Measurements from ENCODE around the gene PTPN9. TPM values are rescaled to one million over a fixed set of nuclear protein-coding genes. Genes with fewer than 3 reads are reported as not detected.
A peak's percentile ranks its signal among the peaks of the same experiment; 100 is the strongest.
"Not testable (repeated sequence)": the region's sequence is repeated elsewhere in the genome, so short reads cannot be mapped to it uniquely, and the experiment has no call there.

Gene PTPN9
- total RNA-seq, 8 experiments from 2014 or later: 15.4 to 36.8 (median 20.6) TPM

DNA sequence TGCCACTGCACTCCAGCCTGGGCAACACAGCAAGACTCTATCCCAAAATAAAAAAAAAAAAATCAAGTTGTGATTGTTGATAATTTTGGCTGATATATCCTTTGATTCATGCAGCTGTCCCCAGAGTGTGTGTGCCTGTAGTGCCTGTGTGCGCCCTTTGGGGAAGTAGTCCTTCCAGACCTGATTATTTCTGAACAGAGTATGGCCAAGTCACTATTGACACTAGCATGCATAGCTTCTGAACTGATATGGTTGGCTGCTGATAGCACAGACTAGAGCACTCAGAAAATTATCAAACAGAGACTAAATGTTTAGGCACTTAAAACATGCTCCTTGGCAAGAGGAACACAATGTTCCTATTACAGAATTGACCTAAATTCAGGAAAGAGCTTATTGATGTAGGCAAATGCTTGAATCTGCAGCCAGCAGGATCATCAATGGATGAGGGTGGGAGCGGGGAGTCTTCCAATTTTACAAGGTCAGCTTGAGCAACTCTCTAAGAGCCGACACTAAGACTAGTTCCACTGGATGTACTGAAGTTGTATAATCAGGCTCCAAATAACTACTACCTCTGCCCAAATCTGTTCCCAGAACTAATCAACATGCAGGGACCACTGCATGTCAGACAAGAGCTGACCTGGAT, 17.7 kb upstream of the PTPN9 start:
- WGBS, 10 experiments: 81 to 100% (median 94%) methylated on average over 1 to 3 of the region's 3 CpGs; no CpG with 5 or more reads in 1 of the 10 experiments
- Histone ChIP-seq H3K4me1 (replicated peaks in 1 of 2) (no peaks in the 10 kb centered on the region), H3K4me3 (no peak overlapping the region), H3K27ac (no peak overlapping the region)
- ATAC-seq (replicated peaks in 6 of 8): no peak
- in situ Hi-C loops (cut with MboI; ENCODE audit: low pct_unique_long_range_greater_than_20kb in 2 of 9, low sequenced_read_pairs in 9 of 9, unreplicated experiment in 9 of 9): no loop called here

- H3K4me1 ChIP-seq (replicated peaks in 1 of 2): no peaks in the 10 kb centered on the region
- WGBS, 10 experiments: 90 to 100% (median 100%) methylated on average over 1 to 3 of the region's 9 CpGs; no CpG with 5 or more reads in 5 of the 10 experiments
- in situ Hi-C loops (cut with MboI; ENCODE audit: low pct_unique_long_range_greater_than_20kb in 2 of 9, low sequenced_read_pairs in 9 of 9, unreplicated experiment in 9 of 9): no loop called here
- no peak overlapping the region for H3K27ac ChIP-seq
- no peak for ATAC-seq (replicated peaks in 6 of 8)
- no peak overlapping the region for H3K4me3 ChIP-seq
Observed at GRCh38 chr15:75594276-75594675, 15.2 kb upstream of the PTPN9 start.

- WGBS, 10 experiments: 73 to 100% (median 100%) methylated on average over 1 to 3 of the region's 4 CpGs; no CpG with 5 or more reads in 3 of the 10 experiments
- in situ Hi-C loops (cut with MboI; ENCODE audit: low pct_unique_long_range_greater_than_20kb in 2 of 9, low sequenced_read_pairs in 9 of 9, unreplicated experiment in 9 of 9): no loop called here
- Histone ChIP-seq H3K27ac (no peak overlapping the region), H3K4me1 (replicated peaks in 1 of 2) (no peaks in the 10 kb centered on the region), H3K4me3 (no peak overlapping the region)
- no peak for ATAC-seq (replicated peaks in 6 of 8)
Observed at GRCh38 chr15:75591655-75592364, 12.7 kb upstream of the PTPN9 start.

DNA sequence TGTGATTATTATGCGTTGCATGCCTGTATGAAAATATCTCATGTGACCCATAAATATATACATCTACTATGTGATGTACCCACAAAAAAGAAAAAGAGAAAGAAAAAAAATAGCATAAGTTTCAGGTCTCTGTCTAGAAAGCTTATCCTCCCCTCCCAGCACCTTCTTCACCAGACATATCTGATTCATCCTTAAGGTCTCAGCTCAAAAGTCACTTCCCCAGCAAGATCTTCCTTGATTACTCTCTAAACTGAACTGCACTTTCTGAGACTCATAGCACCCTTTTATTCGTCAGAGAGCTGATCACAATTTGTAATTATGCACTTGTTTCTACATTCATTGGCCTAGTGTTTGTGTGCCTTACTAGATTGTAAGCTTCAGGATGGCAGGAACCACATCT, 11.1 kb upstream of the PTPN9 start:
- WGBS, 10 experiments: 40 to 100% (median 86%) methylated on average over 1 to 2 of the region's 2 CpGs; no CpG with 5 or more reads in 2 of the 10 experiments
- H3K27ac ChIP-seq: no peak overlapping the region
- no peaks in the 10 kb centered on the region for H3K4me1 ChIP-seq (replicated peaks in 1 of 2)
- no peak for ATAC-seq (replicated peaks in 6 of 8)
- in situ Hi-C loops (cut with MboI; ENCODE audit: low pct_unique_long_range_greater_than_20kb in 2 of 9, low sequenced_read_pairs in 9 of 9, unreplicated experiment in 9 of 9): no loop called here
- H3K4me3 ChIP-seq: no peak overlapping the region

GRCh38 chr15:75589071-75589470, 10.0 kb upstream of the PTPN9 start:
- no peak overlapping the region for H3K4me3 ChIP-seq
- no peaks in the 10 kb centered on the region for H3K4me1 ChIP-seq (replicated peaks in 1 of 2)
- ATAC-seq (replicated peaks in 6 of 8): no peak
- WGBS, 10 experiments: 78 to 100% (median 100%) methylated on average over 1 to 5 of the region's 5 CpGs; no CpG with 5 or more reads in 1 of the 10 experiments
- in situ Hi-C loops (cut with MboI; ENCODE audit: low pct_unique_long_range_greater_than_20kb in 2 of 9, low sequenced_read_pairs in 9 of 9, unreplicated experiment in 9 of 9): no loop called here
- no peak overlapping the region for H3K27ac ChIP-seq

GRCh38 chr15:75586422-75586821, 7.3 kb upstream of the PTPN9 start:
- H3K27ac ChIP-seq; H3K4me1 ChIP-seq (replicated peaks in 1 of 2); in situ Hi-C loops (cut with MboI; ENCODE audit: low pct_unique_long_range_greater_than_20kb in 2 of 9, low sequenced_read_pairs in 9 of 9, unreplicated experiment in 9 of 9); H3K4me3 ChIP-seq; ATAC-seq (replicated peaks in 6 of 8): not testable (repeated sequence)
- 100% methylated on average over 1 of the region's 5 CpGs; no CpG with 5 or more reads in 8 of the 10 experiments for WGBS, 10 experiments

- H3K4me1 ChIP-seq (replicated peaks in 1 of 2): no peaks in the 10 kb centered on the region
- no peak overlapping the region for H3K4me3 ChIP-seq
- ATAC-seq (replicated peaks in 6 of 8): peak in 1 of 8 experiments; percentile 11
- 0 to 40% (median 21%) methylated on average over 1 to 4 of the region's 4 CpGs; no CpG with 5 or more reads in 3 of the 10 experiments for WGBS, 10 experiments
- H3K27ac ChIP-seq: no peak overlapping the region
- in situ Hi-C loops (cut with MboI; ENCODE audit: low pct_unique_long_range_greater_than_20kb in 2 of 9, low sequenced_read_pairs in 9 of 9, unreplicated experiment in 9 of 9): no loop called here
Observed at GRCh38 chr15:75584121-75584520, 5.0 kb upstream of the PTPN9 start.

DNA sequence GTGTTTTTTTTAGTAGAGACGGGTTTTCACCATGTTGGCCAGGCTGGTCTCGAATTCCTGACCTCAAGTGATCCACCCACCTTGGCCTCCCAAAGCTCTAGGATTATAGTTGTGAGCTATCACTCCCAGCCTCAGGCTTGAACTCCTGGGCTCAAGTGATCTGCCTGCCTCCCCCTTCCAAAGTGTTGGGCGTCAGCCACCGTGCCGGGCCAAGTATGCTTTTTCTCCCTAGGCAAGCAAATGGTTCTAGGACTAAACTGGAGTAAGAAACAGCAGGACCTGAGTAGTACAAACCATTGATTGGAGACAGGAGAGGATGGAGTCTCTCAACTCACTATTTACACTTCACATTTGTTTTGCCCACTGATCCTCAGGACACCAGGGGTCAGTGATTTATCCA, 4.6 kb upstream of the PTPN9 start:
- no peaks in the 10 kb centered on the region for H3K4me1 ChIP-seq (replicated peaks in 1 of 2)
- no peak overlapping the region for H3K4me3 ChIP-seq
- peak in 1 of 8 experiments; percentile 6 for ATAC-seq (replicated peaks in 6 of 8)
- in situ Hi-C loops (cut with MboI; ENCODE audit: low pct_unique_long_range_greater_than_20kb in 2 of 9, low sequenced_read_pairs in 9 of 9, unreplicated experiment in 9 of 9): no loop called here
- WGBS, 10 experiments: 50 to 82% (median 79%) methylated on average over 1 to 5 of the region's 5 CpGs; no CpG with 5 or more reads in 5 of the 10 experiments
- H3K27ac ChIP-seq: no peak overlapping the region

DNA sequence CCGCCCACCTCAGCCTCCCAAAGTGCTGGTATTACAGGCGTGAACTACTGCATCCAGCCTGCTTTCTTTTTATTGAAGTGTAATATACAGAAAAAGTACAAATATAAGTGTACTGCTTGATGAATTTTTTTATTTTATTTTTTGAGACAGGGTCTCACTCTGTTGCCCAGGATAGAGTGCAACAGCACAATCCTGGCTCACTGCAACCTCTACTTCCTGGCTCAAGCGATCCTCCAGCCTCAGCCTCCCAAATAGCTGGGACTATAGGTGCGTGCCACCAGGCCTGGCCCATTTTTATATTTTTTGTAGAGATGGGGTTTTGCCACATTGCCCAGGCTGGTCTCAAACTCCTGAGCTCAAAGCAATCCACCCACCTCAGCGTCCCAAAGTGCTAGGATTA, 3.8 kb upstream of the PTPN9 start:
- H3K27ac ChIP-seq; ATAC-seq (replicated peaks in 6 of 8); H3K4me3 ChIP-seq; in situ Hi-C loops (cut with MboI; ENCODE audit: low pct_unique_long_range_greater_than_20kb in 2 of 9, low sequenced_read_pairs in 9 of 9, unreplicated experiment in 9 of 9); H3K4me1 ChIP-seq (replicated peaks in 1 of 2): not testable (repeated sequence)
- WGBS, 10 experiments: 77 to 100% (median 93%) methylated on average over 1 to 4 of the region's 5 CpGs; no CpG with 5 or more reads in 1 of the 10 experiments

DNA sequence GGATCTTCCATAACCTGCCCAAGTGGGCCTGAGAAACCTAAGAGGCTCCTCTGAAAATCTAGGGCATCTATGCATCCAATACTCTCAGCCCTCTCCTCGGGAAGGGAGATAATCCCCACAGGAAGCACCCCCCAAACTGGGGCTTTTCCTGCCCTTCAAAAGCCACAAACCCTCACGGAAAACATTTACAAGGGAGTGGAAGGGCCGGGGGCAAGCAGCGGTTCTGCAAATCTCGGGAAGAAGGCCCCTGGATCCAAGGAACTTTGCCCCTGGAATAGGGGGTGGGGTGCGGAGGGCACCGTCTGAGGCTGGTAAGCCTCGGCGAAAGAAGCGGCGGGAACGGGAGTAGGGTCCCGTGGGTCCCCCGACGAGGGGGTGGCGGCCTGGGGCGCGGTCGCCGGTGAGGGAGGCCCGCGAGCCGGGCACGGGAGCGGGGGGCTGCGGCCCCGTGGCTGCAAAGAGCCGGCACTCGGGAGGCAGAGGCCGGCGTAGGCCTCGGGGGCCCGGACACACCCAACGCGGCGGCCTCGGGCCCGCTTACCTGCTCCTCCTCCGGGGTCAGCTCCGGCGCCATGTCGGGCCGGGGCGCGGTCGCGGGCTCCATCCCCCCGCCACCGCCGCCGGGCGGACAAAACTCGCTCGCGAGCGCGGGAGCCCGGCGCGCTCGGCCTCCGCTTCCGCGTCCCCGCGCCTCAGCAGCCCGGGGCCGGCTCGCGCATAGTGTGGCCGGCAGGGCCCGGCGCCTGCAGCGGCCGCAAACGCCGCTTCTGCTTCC, 755 bp downstream of the PTPN9 start:
- in situ Hi-C loops (cut with MboI; ENCODE audit: low pct_unique_long_range_greater_than_20kb in 2 of 9, low sequenced_read_pairs in 9 of 9, unreplicated experiment in 9 of 9): no loop called here
- peak; percentile 33 to 57 (median 44) for ATAC-seq (replicated peaks in 6 of 8)
- Histone ChIP-seq H3K27ac (peak overlapping the region; percentile 57 to 75), H3K4me1 (replicated peaks in 1 of 2) (peaks cover 0 to 4% of the 10 kb centered on the region in 2 donors), H3K4me3 (peak overlapping the region; percentile 63 to 92 (median 91))
- 0 to 20% (median 0%) methylated on average over 1 to 9 of the region's 77 CpGs; no CpG with 5 or more reads in 5 of the 10 experiments for WGBS, 10 experiments

GRCh38 chr15:75577401-75578172, 1.5 kb downstream of the PTPN9 start:
- Histone ChIP-seq H3K4me3 (peak overlapping the region; percentile 63 to 92 (median 91)), H3K27ac (peak overlapping the region; percentile 57 to 75), H3K4me1 (replicated peaks in 1 of 2) (peaks cover 6 to 8% of the 10 kb centered on the region in 2 donors)
- in situ Hi-C loops (cut with MboI; ENCODE audit: low pct_unique_long_range_greater_than_20kb in 2 of 9, low sequenced_read_pairs in 9 of 9, unreplicated experiment in 9 of 9): no loop called here
- 0 to 11% (median 1%) methylated on average over 1 to 8 of the region's 13 CpGs; no CpG with 5 or more reads in 1 of the 10 experiments for WGBS, 10 experiments
- peak in 2 of 8 experiments; percentile 3 to 5 for ATAC-seq (replicated peaks in 6 of 8)

GRCh38 chr15:75573648-75574384, 5.3 kb downstream of the PTPN9 start:
- Histone ChIP-seq H3K27ac (no peak overlapping the region), H3K4me1 (replicated peaks in 1 of 2) (peaks cover 6 to 8% of the 10 kb centered on the region in 2 donors), H3K4me3 (no peak overlapping the region)
- in situ Hi-C loops (cut with MboI; ENCODE audit: low pct_unique_long_range_greater_than_20kb in 2 of 9, low sequenced_read_pairs in 9 of 9, unreplicated experiment in 9 of 9): no loop called here
- WGBS, 10 experiments: 82 to 100% (median 92%) methylated on average over 1 to 5 of the region's 5 CpGs; no CpG with 5 or more reads in 1 of the 10 experiments
- ATAC-seq (replicated peaks in 6 of 8): no peak

Measured in motor neuron (in vitro differentiated cells).